ENCODE results near the gene SPIRE1. TPM values are rescaled to one million over a fixed set of nuclear protein-coding genes. Genes with fewer than 3 reads are reported as not detected.
A peak's percentile ranks its signal among the peaks of the same experiment; 100 is the strongest.
"Not testable (repeated sequence)": the region's sequence is repeated elsewhere in the genome, so short reads cannot be mapped to it uniquely, and the experiment has no call there.

Gene SPIRE1
- total RNA-seq, 1 donor from 2014 or later, result 24.9 TPM

- DNase-seq (ENCODE audit: extremely low read depth, low read depth, low spot score), result no peak
These were observed 10.1 kb downstream of the SPIRE1 start for GRCh38 chr18:12647773-12648172.

GRCh38 chr18:12645751-12646203 is 12.1 kb downstream of the SPIRE1 start:
- DNase-seq (ENCODE audit: extremely low read depth, low read depth, low spot score), result no peak

- DNase-seq (ENCODE audit: extremely low read depth, low read depth, low spot score), result no peak
These were observed 12.7 kb downstream of the SPIRE1 start for GRCh38 chr18:12645254-12645653.

- not testable (repeated sequence) for DNase-seq (ENCODE audit: extremely low read depth, low read depth, low spot score)
These were observed 14.2 kb downstream of the SPIRE1 start for GRCh38 chr18:12643756-12644155.

- DNase-seq (ENCODE audit: extremely low read depth, low read depth, low spot score), result no peak
These were observed 17.1 kb downstream of the SPIRE1 start for GRCh38 chr18:12640881-12641200.

- DNase-seq (ENCODE audit: extremely low read depth, low read depth, low spot score), result no peak
These were observed 17.7 kb downstream of the SPIRE1 start for GRCh38 chr18:12639990-12640880.

GRCh38 chr18:12638644-12639124 is 19.2 kb downstream of the SPIRE1 start:
- DNase-seq (ENCODE audit: extremely low read depth, low read depth, low spot score), result no peak

GRCh38 chr18:12637901-12638643 is 19.8 kb downstream of the SPIRE1 start:
- DNase-seq (ENCODE audit: extremely low read depth, low read depth, low spot score), result no peak

- no peak for DNase-seq (ENCODE audit: extremely low read depth, low read depth, low spot score)
These were observed 20.5 kb downstream of the SPIRE1 start for GRCh38 chr18:12637393-12637792.

GRCh38 chr18:12631831-12632477 is 26.0 kb downstream of the SPIRE1 start:
- no peak for DNase-seq (ENCODE audit: extremely low read depth, low read depth, low spot score)

GRCh38 chr18:12630136-12630535 is 27.8 kb downstream of the SPIRE1 start:
- DNase-seq (ENCODE audit: extremely low read depth, low read depth, low spot score), result no peak

- no peak for DNase-seq (ENCODE audit: extremely low read depth, low read depth, low spot score)
These were observed 28.9 kb downstream of the SPIRE1 start for GRCh38 chr18:12628706-12629702.

GRCh38 chr18:12627199-12627598 is 30.7 kb downstream of the SPIRE1 start:
- not testable (repeated sequence) for DNase-seq (ENCODE audit: extremely low read depth, low read depth, low spot score)

GRCh38 chr18:12625241-12625640 is 32.7 kb downstream of the SPIRE1 start:
- no peak for DNase-seq (ENCODE audit: extremely low read depth, low read depth, low spot score)

GRCh38 chr18:12621742-12622306 is 36.1 kb downstream of the SPIRE1 start:
- no peak for DNase-seq (ENCODE audit: extremely low read depth, low read depth, low spot score)

- no peak for DNase-seq (ENCODE audit: extremely low read depth, low read depth, low spot score)
These were observed 42.2 kb downstream of the SPIRE1 start for GRCh38 chr18:12615748-12616147.

GRCh38 chr18:12608301-12608700 is 49.6 kb downstream of the SPIRE1 start:
- no peak for DNase-seq (ENCODE audit: extremely low read depth, low read depth, low spot score)

GRCh38 chr18:12606592-12607315 is 51.2 kb downstream of the SPIRE1 start:
- peak; percentile 69 for DNase-seq (ENCODE audit: extremely low read depth, low read depth, low spot score)

GRCh38 chr18:12604445-12605007 is 53.4 kb downstream of the SPIRE1 start:
- DNase-seq (ENCODE audit: extremely low read depth, low read depth, low spot score), result no peak
